BJ (cell line): ENCODE measurements around the gene VANGL1. TPM values are rescaled to one million over a fixed set of nuclear protein-coding genes. Genes with fewer than 3 reads are reported as not detected.

Experiments used
- CTCF ChIA-PET: fragments of 350-600 bp; formaldehyde crosslinking; extraction: SDS; loops from one replicate; lab custom pipeline; 2021; ENCODE audit warnings: antibody characterized with exemption, inconsistent platforms; lab: Yijun Ruan, JAX
- POLR2A ChIA-PET: fragments of 300-600 bp; sonication (Branson Sonifier 250); formaldehyde crosslinking; extraction: SDS; loops from one replicate; lab custom pipeline; 2021; ENCODE audit warnings: antibody characterized with exemption; lab: Charles Lee
- DNase-seq: peaks from one replicate; pipeline ENCODE4 v3.0.0-alpha.2; 2011; ENCODE audit warnings: low read depth
- H3K27me3 ChIP-seq: 2 replicates; pipeline ENCODE4 v1.6.0; 2011; ENCODE audit warnings: low read length; ENCODE audit not compliant: control insufficient read depth, insufficient read depth
- H3K36me3 ChIP-seq: 2 replicates; pipeline ENCODE4 v1.5.1; 2011; ENCODE audit warnings: low read length; ENCODE audit not compliant: control insufficient read depth, insufficient read depth
- H3K4me3 ChIP-seq: 2 replicates; pipeline ENCODE4 v1.5.1; 2011; ENCODE audit warnings: low read depth, mild to moderate bottlenecking, control low read depth, low read length
- polyA plus RNA-seq: library from polyadenylated mRNA; depleted of rRNA; stranded (reverse); fragments of >200 nt; gene quantifications from 2 replicates; pipeline ENCODE4 v1.2.3, GENCODE V29; 2011
- TF ChIP-seq, protein P1 (sequence below): IDR thresholded peaks from 2 replicates; pipeline ENCODE4 v1.5.1; 2011; ENCODE audit warnings: low read depth, mild to moderate bottlenecking, control low read depth, inconsistent platforms, low read length, moderate library complexity; ENCODE audit not compliant: insufficient read depth

The VANGL1 gene
- polyA plus RNA-seq, 1 experiment, result 11.6 TPM

DNA sequence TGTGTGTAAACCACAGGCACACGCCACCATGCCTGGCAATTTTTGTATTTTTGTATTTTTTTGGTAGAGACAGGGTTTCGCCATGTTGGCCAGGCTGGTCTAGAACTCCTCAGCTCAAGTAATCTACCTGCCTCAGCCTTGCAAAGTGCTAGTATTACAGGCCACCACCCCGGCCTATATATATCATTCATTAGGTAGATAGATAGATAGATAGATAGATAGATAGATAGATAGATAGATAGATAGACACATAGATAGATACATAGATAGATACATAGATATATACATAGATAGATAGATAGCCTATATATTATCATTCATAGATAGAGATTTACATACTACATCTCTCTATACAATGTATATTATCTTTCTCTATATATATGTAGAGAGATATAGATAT, 46.0 kb downstream of the VANGL1 start:
- CTCF ChIA-PET, result interaction anchor here (0.6 to 3.0 kb wide), 3 partner anchors 18 to 96 kb away, joined by 3 to 17 read pairs (median 3); no protein-coding TSS in a partner anchor
- POLR2A ChIA-PET, result no interaction called here
- H3K36me3 ChIP-seq, result peaks cover 10% of the 10 kb centered on the region
- TF ChIP-seq, protein P1, sequence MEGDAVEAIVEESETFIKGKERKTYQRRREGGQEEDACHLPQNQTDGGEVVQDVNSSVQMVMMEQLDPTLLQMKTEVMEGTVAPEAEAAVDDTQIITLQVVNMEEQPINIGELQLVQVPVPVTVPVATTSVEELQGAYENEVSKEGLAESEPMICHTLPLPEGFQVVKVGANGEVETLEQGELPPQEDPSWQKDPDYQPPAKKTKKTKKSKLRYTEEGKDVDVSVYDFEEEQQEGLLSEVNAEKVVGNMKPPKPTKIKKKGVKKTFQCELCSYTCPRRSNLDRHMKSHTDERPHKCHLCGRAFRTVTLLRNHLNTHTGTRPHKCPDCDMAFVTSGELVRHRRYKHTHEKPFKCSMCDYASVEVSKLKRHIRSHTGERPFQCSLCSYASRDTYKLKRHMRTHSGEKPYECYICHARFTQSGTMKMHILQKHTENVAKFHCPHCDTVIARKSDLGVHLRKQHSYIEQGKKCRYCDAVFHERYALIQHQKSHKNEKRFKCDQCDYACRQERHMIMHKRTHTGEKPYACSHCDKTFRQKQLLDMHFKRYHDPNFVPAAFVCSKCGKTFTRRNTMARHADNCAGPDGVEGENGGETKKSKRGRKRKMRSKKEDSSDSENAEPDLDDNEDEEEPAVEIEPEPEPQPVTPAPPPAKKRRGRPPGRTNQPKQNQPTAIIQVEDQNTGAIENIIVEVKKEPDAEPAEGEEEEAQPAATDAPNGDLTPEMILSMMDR, result no peak
- H3K4me3 ChIP-seq, result no peak overlapping the region
- DNase-seq, result no peak
- no peaks in the 10 kb centered on the region for H3K27me3 ChIP-seq

DNA sequence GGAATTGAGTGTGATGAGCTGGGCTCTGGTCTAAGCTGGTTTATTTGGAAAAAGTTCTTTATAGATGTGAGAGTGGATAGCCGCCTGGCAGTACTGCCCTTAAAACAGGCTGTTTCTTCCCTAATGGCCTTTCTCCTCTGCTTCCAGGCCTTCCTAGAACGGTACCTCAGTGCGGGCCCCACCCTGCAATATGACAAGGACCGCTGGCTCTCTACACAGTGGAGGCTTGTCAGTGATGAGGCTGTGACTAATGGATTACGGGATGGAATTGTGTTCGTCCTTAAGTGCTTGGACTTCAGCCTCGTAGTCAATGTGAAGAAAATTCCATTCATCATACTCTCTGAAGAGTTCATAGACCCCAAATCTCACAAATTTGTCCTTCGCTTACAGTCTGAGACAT, 49.2 kb downstream of the VANGL1 start:
- TF ChIP-seq, protein P1, result no peak
- no peak for DNase-seq
- Histone ChIP-seq H3K36me3 (peaks cover 8% of the 10 kb centered on the region), H3K4me3 (no peak overlapping the region), H3K27me3 (no peaks in the 10 kb centered on the region)
- ChIA-PET CTCF (interaction anchor here (5.2 kb wide), 1 partner anchor 15 kb away, joined by 32 read pairs; no protein-coding TSS in a partner anchor), POLR2A (no interaction called here)

DNA sequence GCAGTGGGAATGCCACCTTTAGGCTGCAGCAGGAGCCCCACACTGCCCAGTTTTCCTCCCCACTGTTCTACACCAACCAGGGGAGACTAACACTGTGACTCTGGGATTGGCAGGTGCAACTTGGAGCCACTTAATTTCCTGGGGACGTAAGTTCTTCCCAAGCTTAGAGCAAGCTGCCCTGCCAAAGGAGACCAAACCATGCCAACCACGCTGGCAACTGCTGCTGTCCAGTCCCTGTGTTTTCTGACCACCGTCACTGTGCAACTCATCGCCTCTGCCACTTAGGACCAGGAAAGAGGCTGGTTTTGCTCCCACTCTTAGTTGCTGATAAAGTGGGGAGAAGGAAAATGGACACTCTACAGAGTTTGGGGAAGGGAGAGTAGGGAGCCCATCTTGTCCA, 50.5 kb downstream of the VANGL1 start:
- Histone ChIP-seq H3K27me3 (no peaks in the 10 kb centered on the region), H3K4me3 (no peak overlapping the region), H3K36me3 (peaks cover 8% of the 10 kb centered on the region)
- ChIA-PET POLR2A (no interaction called here), CTCF (interaction anchor here (5.2 kb wide), 1 partner anchor 14 kb away, joined by 32 read pairs; no protein-coding TSS in a partner anchor)
- TF ChIP-seq, protein P1, result no peak
- DNase-seq, result no peak

DNA sequence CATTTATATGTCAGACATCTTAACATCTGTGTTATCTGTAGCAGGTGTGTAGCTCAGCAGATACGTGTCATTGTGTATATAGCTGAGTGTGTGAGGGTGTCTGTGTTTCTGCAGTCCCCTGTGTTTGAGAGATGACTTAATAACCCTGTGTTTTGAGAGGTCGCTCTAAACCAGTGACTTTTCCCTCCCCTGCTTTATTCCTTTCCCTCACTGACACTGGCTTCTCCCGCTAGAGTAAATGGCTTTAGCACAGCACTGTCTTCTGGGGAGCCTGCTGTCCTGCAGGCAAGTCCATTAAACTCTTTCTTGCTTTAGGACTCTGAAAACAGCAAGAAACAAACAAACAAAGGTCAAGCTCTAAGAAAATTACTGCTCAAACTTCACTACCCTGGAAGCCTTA, 53.0 kb downstream of the VANGL1 start:
- Histone ChIP-seq H3K36me3 (peaks cover 8% of the 10 kb centered on the region), H3K27me3 (no peaks in the 10 kb centered on the region), H3K4me3 (no peak overlapping the region)
- POLR2A ChIA-PET, result no interaction called here
- TF ChIP-seq, protein P1, result no peak
- CTCF ChIA-PET, result interaction anchor here (5.2 kb wide), 1 partner anchor 12 kb away, joined by 32 read pairs; no protein-coding TSS in a partner anchor
- DNase-seq, result no peak

DNA sequence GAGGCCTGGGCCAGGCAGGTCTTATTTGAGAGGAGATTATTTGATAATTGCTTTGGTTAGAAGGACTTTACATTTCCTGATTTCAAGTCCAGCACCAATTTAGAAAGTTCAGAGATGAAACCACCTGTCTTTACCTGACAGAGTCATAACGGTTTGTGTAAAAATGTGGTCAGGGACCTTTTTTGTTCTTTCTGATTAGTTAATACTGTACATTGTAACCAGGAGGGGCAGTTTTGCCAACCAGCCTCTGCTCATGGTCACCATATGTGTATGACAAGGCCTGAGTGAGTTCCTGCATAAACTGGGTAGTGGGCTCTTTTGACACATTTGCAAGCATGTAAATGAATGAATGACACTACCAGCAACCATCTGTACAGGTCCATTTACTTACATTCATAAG, 55.8 kb downstream of the VANGL1 start:
- Histone ChIP-seq H3K36me3 (no peaks in the 10 kb centered on the region), H3K4me3 (no peak overlapping the region), H3K27me3 (no peaks in the 10 kb centered on the region)
- TF ChIP-seq, protein P1, result no peak
- no peak for DNase-seq
- ChIA-PET POLR2A (no interaction called here), CTCF (no interaction called here)
